BJ (cell line): ENCODE results near the gene RAB1B. TPM values are rescaled to one million over a fixed set of nuclear protein-coding genes. Genes with fewer than 3 reads are reported as not detected.
"Not testable (repeated sequence)": the region's sequence is repeated elsewhere in the genome, so short reads cannot be mapped to it uniquely, and the experiment has no call there.

Experiments
- CTCF ChIA-PET: fragments of 350-600 bp; formaldehyde crosslinking; extraction: SDS; loops from one replicate; lab custom pipeline; 2021; ENCODE audit warnings: antibody characterized with exemption, inconsistent platforms; lab: Yijun Ruan, JAX
- POLR2A ChIA-PET: fragments of 300-600 bp; sonication (Branson Sonifier 250); formaldehyde crosslinking; extraction: SDS; loops from one replicate; lab custom pipeline; 2021; ENCODE audit warnings: antibody characterized with exemption; lab: Charles Lee
- DNase-seq: peaks from one replicate; pipeline ENCODE4 v3.0.0-alpha.2; 2011; ENCODE audit warnings: low read depth
- H3K27me3 ChIP-seq: 2 replicates; pipeline ENCODE4 v1.6.0; 2011; ENCODE audit warnings: low read length; ENCODE audit not compliant: control insufficient read depth, insufficient read depth
- H3K36me3 ChIP-seq: 2 replicates; pipeline ENCODE4 v1.5.1; 2011; ENCODE audit warnings: low read length; ENCODE audit not compliant: control insufficient read depth, insufficient read depth
- H3K4me3 ChIP-seq: 2 replicates; pipeline ENCODE4 v1.5.1; 2011; ENCODE audit warnings: low read depth, mild to moderate bottlenecking, control low read depth, low read length
- polyA plus RNA-seq: library from polyadenylated mRNA; depleted of rRNA; stranded (reverse); fragments of >200 nt; gene quantifications from 2 replicates; pipeline ENCODE4 v1.2.3, GENCODE V29; 2011
- TF ChIP-seq, protein P1 (sequence below): IDR thresholded peaks from 2 replicates; pipeline ENCODE4 v1.5.1; 2011; ENCODE audit warnings: low read depth, mild to moderate bottlenecking, control low read depth, inconsistent platforms, low read length, moderate library complexity; ENCODE audit not compliant: insufficient read depth

Gene RAB1B
- polyA plus RNA-seq, 1 experiment = 251 TPM

DNA sequence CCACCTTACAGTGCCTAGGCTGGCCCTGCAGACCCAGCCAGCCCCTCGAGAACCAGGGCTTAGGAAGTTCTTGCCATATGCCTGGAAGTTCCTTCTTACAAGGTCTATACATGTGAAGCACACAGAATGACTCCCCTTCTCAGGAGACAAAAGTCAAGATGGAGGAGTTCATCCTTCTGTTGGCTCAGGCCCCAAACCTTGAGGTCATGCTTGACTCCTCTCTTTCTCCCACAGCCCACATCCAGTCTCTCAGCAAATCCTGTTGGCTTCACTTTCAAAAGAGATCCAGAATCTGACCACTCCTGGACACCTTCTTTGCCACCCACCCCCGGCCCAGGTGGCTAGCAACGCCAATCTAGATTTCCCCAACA lies 50.1 kb downstream of the RAB1B start:
- TF ChIP-seq, protein P1, sequence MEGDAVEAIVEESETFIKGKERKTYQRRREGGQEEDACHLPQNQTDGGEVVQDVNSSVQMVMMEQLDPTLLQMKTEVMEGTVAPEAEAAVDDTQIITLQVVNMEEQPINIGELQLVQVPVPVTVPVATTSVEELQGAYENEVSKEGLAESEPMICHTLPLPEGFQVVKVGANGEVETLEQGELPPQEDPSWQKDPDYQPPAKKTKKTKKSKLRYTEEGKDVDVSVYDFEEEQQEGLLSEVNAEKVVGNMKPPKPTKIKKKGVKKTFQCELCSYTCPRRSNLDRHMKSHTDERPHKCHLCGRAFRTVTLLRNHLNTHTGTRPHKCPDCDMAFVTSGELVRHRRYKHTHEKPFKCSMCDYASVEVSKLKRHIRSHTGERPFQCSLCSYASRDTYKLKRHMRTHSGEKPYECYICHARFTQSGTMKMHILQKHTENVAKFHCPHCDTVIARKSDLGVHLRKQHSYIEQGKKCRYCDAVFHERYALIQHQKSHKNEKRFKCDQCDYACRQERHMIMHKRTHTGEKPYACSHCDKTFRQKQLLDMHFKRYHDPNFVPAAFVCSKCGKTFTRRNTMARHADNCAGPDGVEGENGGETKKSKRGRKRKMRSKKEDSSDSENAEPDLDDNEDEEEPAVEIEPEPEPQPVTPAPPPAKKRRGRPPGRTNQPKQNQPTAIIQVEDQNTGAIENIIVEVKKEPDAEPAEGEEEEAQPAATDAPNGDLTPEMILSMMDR = no peak
- Histone ChIP-seq H3K4me3 (no peak overlapping the region), H3K36me3 (no peaks in the 10 kb centered on the region; the same call in 1 of the 2 replicates), H3K27me3 (no peaks in the 10 kb centered on the region)
- CTCF ChIA-PET = interaction anchor here (0.6 to 11.3 kb wide), 5 partner anchors 8 to 74 kb away, joined by 3 to 188 read pairs (median 17); partner anchors contain the start of gene RIN1
- POLR2A ChIA-PET = interaction anchor here (0.8 kb wide), 1 partner anchor 30 kb away, joined by 6 read pairs; the partner anchor contains the start of gene YIF1A
- no peak for DNase-seq

DNA sequence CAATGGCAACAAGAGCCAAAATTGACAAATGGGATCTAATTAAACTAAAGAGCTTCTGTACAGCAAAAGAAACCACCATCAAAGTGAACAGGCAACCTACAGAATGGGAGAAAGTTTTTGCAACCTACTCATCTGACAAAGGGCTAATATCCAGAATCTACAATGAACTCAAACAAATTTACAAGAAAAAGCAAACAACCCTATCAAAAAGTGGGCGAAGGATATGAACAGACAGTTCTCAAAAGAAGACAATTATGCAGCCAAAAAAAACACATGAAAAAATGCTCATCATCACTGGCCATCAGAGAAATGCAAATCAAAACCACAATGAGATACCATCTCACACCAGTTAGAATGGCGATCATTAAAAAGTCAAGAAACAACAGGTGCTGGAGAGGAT lies 51.9 kb downstream of the RAB1B start:
- H3K36me3 ChIP-seq, H3K4me3 ChIP-seq, POLR2A ChIA-PET, CTCF ChIA-PET, DNase-seq, H3K27me3 ChIP-seq: not testable (repeated sequence)

DNA sequence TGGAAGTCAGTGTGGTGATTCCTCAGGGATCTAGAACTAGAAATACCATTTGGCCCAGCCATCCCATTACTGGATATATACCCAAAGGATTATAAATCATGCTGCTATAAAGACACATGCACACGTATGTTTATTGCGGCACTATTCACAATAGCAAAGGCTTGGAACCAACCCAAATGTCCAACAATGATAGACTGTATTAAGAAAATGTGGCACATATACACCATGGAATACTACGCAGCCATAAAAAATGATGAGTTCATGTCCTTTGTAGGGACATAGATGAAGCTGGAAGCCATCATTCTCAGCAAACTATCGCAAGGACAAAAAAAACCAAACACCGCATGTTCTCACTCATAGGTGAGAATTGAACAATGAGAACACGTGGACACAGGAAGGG lies 52.3 kb downstream of the RAB1B start:
- CTCF ChIA-PET, H3K27me3 ChIP-seq, DNase-seq, H3K4me3 ChIP-seq, POLR2A ChIA-PET, H3K36me3 ChIP-seq: not testable (repeated sequence)

DNA sequence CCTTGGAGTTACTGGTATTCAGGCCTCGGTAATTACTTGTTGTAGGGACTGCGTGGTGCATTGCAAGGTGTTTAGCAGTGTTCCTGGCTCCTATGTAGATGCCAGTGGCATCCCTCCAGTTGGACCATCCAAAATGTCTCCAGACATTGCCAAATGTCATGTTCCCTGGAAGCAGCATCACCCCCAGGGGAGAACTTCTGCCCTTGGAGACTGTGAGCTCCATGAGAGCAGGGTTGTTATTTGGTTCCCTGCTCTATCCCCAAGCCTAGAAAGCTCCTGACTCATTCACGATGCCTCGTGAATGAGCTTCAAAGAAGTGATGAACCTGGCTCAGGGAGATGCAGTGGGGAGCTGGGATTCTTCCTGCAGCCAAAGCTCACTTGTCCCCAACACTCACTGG lies 53.2 kb downstream of the RAB1B start:
- ChIA-PET CTCF (interaction anchor here (1.3 to 1.7 kb wide), 3 partner anchors 8 to 14 kb away, joined by 4 to 7 read pairs (median 4); partner anchors contain the start of gene RIN1), POLR2A (no interaction called here)
- no peaks in the 10 kb centered on the region for H3K36me3 ChIP-seq
- TF ChIP-seq, protein P1 = no peak
- no peak for DNase-seq
- H3K27me3 ChIP-seq = no peaks in the 10 kb centered on the region
- H3K4me3 ChIP-seq = no peak overlapping the region

DNA sequence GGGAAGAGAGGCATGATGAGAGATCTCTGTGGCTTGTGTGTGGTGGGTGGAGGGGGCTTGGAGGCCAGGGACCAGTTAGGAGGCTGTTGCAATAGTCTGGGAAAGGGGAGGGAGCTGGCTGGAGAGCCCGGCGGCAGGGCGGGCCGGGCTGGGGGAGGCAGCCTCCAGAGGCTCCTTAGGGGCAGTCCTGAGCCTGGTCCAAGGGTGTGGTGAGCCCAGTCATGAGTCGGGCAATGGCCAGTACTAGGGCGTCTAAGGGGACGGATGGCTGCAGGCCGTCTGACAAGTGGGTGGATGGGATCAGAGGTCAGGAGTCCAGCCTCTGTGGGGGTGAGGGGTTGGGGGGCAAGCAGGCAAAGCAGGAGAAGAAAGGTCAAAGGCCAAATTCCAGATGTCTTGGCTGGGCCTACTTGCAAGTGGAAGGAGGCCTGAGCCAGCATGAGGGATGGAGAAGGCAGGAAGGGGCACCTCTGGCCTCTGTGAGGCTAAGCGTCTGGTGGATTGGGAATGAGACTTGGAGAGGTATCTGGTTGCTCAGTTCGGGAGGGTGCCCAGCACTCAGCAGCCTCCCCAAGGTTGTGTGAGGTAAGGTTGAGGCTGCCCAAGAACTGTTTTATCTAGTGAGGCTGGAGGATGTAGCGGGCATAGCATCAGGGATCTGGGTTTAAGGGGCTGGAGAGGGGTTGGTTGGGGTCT lies 54.4 kb downstream of the RAB1B start:
- Histone ChIP-seq H3K36me3 (no peaks in the 10 kb centered on the region), H3K4me3 (no peak overlapping the region), H3K27me3 (no peaks in the 10 kb centered on the region)
- TF ChIP-seq, protein P1 = no peak
- no peak for DNase-seq
- ChIA-PET POLR2A (no interaction called here), CTCF (interaction anchor here (1.7 kb wide), 1 partner anchor 10 kb away, joined by 7 read pairs; no protein-coding TSS in a partner anchor)

DNA sequence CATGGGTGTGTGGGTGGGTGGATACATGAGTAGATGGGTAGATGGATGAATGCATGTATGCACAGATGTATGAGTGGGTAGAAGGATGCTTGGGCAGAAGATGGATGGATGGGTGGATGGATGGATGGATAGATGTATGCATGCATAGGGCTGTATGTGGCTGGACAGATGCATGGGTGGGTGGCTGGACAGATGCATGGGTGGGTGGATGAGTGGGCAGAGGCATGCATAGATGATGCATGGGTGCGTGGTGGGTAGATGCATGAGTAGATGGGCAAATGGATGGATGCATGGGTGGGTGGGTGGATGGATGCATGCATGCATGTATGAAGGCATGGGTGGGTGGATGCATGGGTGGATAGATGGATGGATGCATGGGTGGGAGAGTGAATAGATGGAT lies 55.2 kb downstream of the RAB1B start:
- ChIA-PET POLR2A (no interaction called here), CTCF (interaction anchor here (4.0 kb wide), 1 partner anchor 10 kb away, joined by 77 read pairs; no protein-coding TSS in a partner anchor)
- no peaks in the 10 kb centered on the region for H3K27me3 ChIP-seq

More for the DNA sequence above, 55.2 kb downstream of the RAB1B start:
- H3K36me3 ChIP-seq = no peaks in the 10 kb centered on the region
- no peak overlapping the region for H3K4me3 ChIP-seq
- no peak for DNase-seq
- TF ChIP-seq, protein P1 = no peak
